Fibroblast of mammary gland (primary cell): ENCODE results near the gene NOP9.

Source experiments
- DNase-seq: peaks from one replicate; pipeline ENCODE4 v3.0.0-alpha.2; 2010; ENCODE audit warnings: low read depth
- H3K4me3 ChIP-seq: 2 replicates; pipeline ENCODE4 v1.5.1; 2011; ENCODE audit warnings: low read depth, mild to moderate bottlenecking, low read length, moderate library complexity; ENCODE audit not compliant: control insufficient read depth
- CTCF ChIP-seq: conservative IDR thresholded peaks from 2 replicates; pipeline ENCODE4 v1.5.1; 2011; ENCODE audit warnings: low read depth, low read length, inconsistent platforms; ENCODE audit not compliant: control insufficient read depth, insufficient read depth

The NOP9 gene

GRCh38 chr14:24332268-24332993 is 32.8 kb downstream of the NOP9 start:
- TF ChIP-seq CTCF: peak; percentile 70
- no peak overlapping the region for H3K4me3 ChIP-seq
- peak; percentile 50 for DNase-seq

- DNase-seq: no peak
- H3K4me3 ChIP-seq: peak within 1 kb of the TSS; percentile 34
- no peak for TF ChIP-seq CTCF
Observed at GRCh38 chr14:24334431-24335291, 35.0 kb downstream of the NOP9 start, which contains the start of gene ADCY4. TSS of gene ADCY4 (minus strand) at chr14:24335071. CDS start at chr14:24334652, 419 bp downstream.

- TF ChIP-seq CTCF: no peak
- H3K4me3 ChIP-seq: no peak overlapping the region
- no peak for DNase-seq
Observed at GRCh38 chr14:24335461-24336171, 36.0 kb downstream of the NOP9 start.

- DNase-seq: no peak
- TF ChIP-seq CTCF: no peak
- H3K4me3 ChIP-seq: no peak overlapping the region
Observed at GRCh38 chr14:24337144-24337823, 37.6 kb downstream of the NOP9 start.

GRCh38 chr14:24337824-24338175 is 38.1 kb downstream of the NOP9 start:
- no peak for TF ChIP-seq CTCF
- DNase-seq: no peak
- H3K4me3 ChIP-seq: no peak overlapping the region

GRCh38 chr14:24338843-24339242 is 39.2 kb downstream of the NOP9 start:
- no peak for TF ChIP-seq CTCF
- no peak for DNase-seq
- no peak overlapping the region for H3K4me3 ChIP-seq
